Measurements from ENCODE around the gene AURKAIP1. TPM values are rescaled to one million over a fixed set of nuclear protein-coding genes. Genes with fewer than 3 reads are reported as not detected.
"Not testable (repeated sequence)": the region's sequence is repeated elsewhere in the genome, so short reads cannot be mapped to it uniquely, and the experiment has no call there.

AURKAIP1 gene
- total and polyA plus RNA-seq, 4 experiments from 2014 or later = 60.4 to 179 (median 116) TPM

DNA sequence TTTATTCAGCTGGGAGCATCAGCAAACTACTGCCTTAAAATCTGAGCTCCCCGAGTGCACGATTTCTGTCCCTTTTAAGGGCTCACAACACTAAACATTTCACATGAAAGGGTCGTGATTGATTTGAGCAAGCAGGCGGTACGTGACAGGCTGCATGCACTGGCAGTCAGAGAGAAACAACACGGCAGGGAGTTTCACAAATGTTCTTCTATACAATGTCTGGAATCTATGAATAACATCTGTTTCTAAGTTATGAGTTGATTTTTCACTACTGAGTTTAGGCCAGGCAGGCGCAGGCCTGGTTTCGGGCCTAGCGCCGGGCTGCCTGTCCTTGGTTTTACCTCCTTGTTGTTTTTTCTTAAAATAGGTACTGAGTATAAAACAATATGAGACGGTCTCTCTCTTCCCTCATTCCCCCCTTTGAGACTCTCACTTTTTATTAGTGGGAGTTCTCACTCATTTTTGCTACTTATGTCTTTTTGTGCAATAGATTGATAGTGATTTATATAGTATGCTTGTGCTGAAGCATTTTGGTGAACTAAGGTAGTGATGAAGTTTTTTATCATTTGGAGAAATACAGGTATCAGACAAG, 37.4 kb upstream of the AURKAIP1 start:
- Mint-ChIP-seq H3K27ac (peak overlapping the region in 1 of 7 donors; percentile 44), H3K4me1 (peaks cover 6 to 26% (median 12%) of the 10 kb centered on the region in 4 donors)
- CTCF ChIA-PET (ENCODE audit: partially characterized antibody); H3K9me3 Mint-ChIP-seq; H3K27ac ChIP-seq (ENCODE audit: low read depth, low read length); H3K36me3 Mint-ChIP-seq; H3K27me3 ChIP-seq (ENCODE audit: insufficient read depth, low read length); H3K4me3 ChIP-seq (ENCODE audit: low read length in 2 of 2); intact Hi-C loops (cut with micrococcal nuclease); DNase-seq; H3K4me3 Mint-ChIP-seq; POLR2A ChIA-PET (ENCODE audit: partially characterized antibody); H3K9me3 ChIP-seq (ENCODE audit: control insufficient read depth in 1 of 2, low read length in 2 of 2); H3K36me3 ChIP-seq (ENCODE audit: insufficient read depth, low read length); H3K27me3 Mint-ChIP-seq: not testable (repeated sequence)
- H3K4me1 ChIP-seq (ENCODE audit: insufficient read depth, low read length) = peaks cover 16% of the 10 kb centered on the region

DNA sequence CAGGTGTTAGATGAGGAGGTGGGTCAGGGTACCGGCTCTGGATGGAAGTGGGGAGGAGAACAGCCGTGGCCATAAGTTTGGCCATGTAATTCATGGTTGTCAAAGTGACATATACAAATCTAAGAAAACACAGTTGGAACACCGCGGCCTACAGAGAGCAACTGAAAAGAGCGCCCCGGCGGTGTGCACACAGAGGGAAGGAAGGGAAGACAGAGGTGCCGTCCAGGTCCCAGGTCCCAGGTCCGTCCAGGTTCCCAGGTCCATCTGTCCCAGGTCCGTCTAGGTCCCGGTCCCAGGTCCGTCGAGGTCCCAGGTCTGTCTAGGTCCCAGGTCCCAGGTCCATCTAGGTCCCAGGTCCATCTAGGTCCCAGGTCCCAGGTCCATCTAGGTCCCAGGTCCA, 36.6 kb upstream of the AURKAIP1 start:
- H3K9me3 Mint-ChIP-seq = peaks cover 0 to 3% (median 0%) of the 10 kb centered on the region in 8 donors
- ChIA-PET POLR2A (ENCODE audit: partially characterized antibody) (interaction anchor here (1.1 kb wide), 1 partner anchor 9 kb away, joined by 3 read pairs; no protein-coding TSS in a partner anchor), CTCF (ENCODE audit: partially characterized antibody) (no interaction called here)
- H3K36me3 Mint-ChIP-seq = peaks cover 0 to 11% of the 10 kb centered on the region in 2 donors
- no peak overlapping the region for H3K27ac ChIP-seq (ENCODE audit: low read depth, low read length)
- peak overlapping the region in 1 of 8 donors; percentile 33 for H3K4me3 Mint-ChIP-seq
- H3K27me3 ChIP-seq (ENCODE audit: insufficient read depth, low read length) = no peaks in the 10 kb centered on the region
- intact Hi-C loops (cut with micrococcal nuclease) = no loop called here
- H3K4me1 ChIP-seq (ENCODE audit: insufficient read depth, low read length) = peaks cover 16% of the 10 kb centered on the region
- H3K27me3 Mint-ChIP-seq = no peaks in the 10 kb centered on the region
- no peak for DNase-seq
- H3K36me3 ChIP-seq (ENCODE audit: insufficient read depth, low read length) = no peaks in the 10 kb centered on the region
- H3K9me3 ChIP-seq (ENCODE audit: control insufficient read depth in 1 of 2, low read length in 2 of 2) = no peaks in the 10 kb centered on the region
- H3K4me1 Mint-ChIP-seq = peaks cover 9 to 26% (median 16%) of the 10 kb centered on the region in 4 donors
- peak overlapping the region in 4 of 7 donors; percentile 29 to 80 (median 61) for H3K27ac Mint-ChIP-seq
- no peak overlapping the region for H3K4me3 ChIP-seq (ENCODE audit: low read length in 2 of 2)

DNA sequence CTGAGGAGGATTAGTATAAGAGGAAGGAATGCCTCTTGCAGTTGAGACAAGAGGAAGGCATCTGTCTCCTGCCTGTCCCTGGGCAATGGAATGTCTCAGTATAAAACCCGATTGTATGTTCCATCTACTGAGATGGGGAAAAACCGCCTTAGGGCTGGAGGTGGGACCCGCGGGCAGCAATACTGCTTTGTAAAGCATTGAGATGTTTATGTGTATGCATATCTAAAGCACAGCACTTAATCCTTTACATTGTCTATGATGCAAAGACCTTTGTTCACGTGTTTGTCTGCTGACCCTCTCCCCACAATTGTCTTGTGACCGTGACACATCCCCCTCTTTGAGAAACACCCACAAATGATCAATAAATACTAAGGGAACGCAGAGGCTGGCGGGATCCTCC, 35.2 kb upstream of the AURKAIP1 start:
- H3K9me3 ChIP-seq (ENCODE audit: control insufficient read depth in 1 of 2, low read length in 2 of 2); H3K9me3 Mint-ChIP-seq; H3K27me3 Mint-ChIP-seq; H3K27me3 ChIP-seq (ENCODE audit: insufficient read depth, low read length); DNase-seq; intact Hi-C loops (cut with micrococcal nuclease); CTCF ChIA-PET (ENCODE audit: partially characterized antibody); H3K36me3 ChIP-seq (ENCODE audit: insufficient read depth, low read length); H3K27ac ChIP-seq (ENCODE audit: low read depth, low read length); H3K4me3 ChIP-seq (ENCODE audit: low read length in 2 of 2): not testable (repeated sequence)
- peaks cover 29% of the 10 kb centered on the region for H3K4me1 ChIP-seq (ENCODE audit: insufficient read depth, low read length)
- H3K27ac Mint-ChIP-seq = peak overlapping the region in 1 of 7 donors; percentile 70
- peak overlapping the region in 4 of 8 donors; percentile 16 to 68 (median 36) for H3K4me3 Mint-ChIP-seq
- POLR2A ChIA-PET (ENCODE audit: partially characterized antibody) = interaction anchor here (6.1 kb wide), 1 partner anchor 37 kb away, joined by 74 read pairs; the partner anchor contains the start of gene AURKAIP1
- H3K4me1 Mint-ChIP-seq = peaks cover 10 to 40% (median 25%) of the 10 kb centered on the region in 4 donors
- peaks cover 4 to 20% of the 10 kb centered on the region in 2 donors for H3K36me3 Mint-ChIP-seq

DNA sequence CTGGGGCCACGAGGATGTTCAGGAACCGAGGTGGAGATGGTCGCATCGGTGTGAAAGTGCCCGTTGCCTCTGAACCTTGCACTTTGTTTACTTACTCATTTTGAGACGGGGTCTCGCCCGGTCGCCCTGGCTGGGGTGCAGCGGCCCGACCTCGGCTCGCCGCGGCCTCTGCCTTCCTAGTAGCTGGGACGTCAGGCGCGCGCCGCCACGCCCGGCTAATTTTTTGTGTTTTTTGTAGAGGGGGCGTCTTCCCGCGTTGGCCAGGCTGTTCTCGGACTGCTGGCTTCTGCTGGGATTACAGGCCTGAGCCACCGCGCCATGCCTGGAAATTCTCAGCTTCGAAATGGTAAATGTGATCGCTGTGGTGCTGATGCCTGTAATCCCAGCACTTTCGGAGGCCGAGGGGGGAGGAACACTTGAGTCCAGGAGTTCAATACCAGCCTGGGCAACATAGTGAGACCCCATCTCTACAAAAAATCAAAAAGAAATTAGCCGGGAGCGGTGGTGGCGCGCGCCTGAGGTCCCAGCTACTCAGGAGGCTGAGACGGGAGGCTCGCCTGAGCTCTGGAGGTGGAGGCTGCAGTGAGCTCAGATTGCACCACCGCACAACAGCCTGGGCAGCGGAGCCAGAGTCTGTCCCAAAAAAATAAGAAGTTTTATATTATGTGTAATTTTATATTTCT, 32.8 kb upstream of the AURKAIP1 start:
- peak in 1 of 5 donors; percentile 50 for DNase-seq
- peaks cover 0 to 3% (median 0%) of the 10 kb centered on the region in 8 donors for H3K9me3 Mint-ChIP-seq
- H3K36me3 ChIP-seq (ENCODE audit: insufficient read depth, low read length) = peaks cover 19% of the 10 kb centered on the region
- peak overlapping the region; percentile 57 to 88 (median 88) for H3K27ac Mint-ChIP-seq
- H3K4me3 Mint-ChIP-seq = peak overlapping the region; percentile 74 to 96 (median 85)
- intact Hi-C loops (cut with micrococcal nuclease) = loop anchor here (1.0 kb wide), 3 partner anchors 8 to 64 kb away; partner anchors contain the start of genes ATAD3B, AURKAIP1 and CCNL2
- peaks cover 13 to 46% (median 31%) of the 10 kb centered on the region in 4 donors for H3K4me1 Mint-ChIP-seq
- H3K27me3 ChIP-seq (ENCODE audit: insufficient read depth, low read length) = no peaks in the 10 kb centered on the region
- H3K4me1 ChIP-seq (ENCODE audit: insufficient read depth, low read length) = peaks cover 30% of the 10 kb centered on the region
- H3K27ac ChIP-seq (ENCODE audit: low read depth, low read length) = peak overlapping the region; percentile 93
- H3K4me3 ChIP-seq (ENCODE audit: low read length in 2 of 2) = peak overlapping the region; percentile 42 to 95
- H3K27me3 Mint-ChIP-seq = no peaks in the 10 kb centered on the region
- H3K36me3 Mint-ChIP-seq = peaks cover 13 to 32% of the 10 kb centered on the region in 2 donors
- no peaks in the 10 kb centered on the region for H3K9me3 ChIP-seq (ENCODE audit: control insufficient read depth in 1 of 2, low read length in 2 of 2)
- CTCF ChIA-PET (ENCODE audit: partially characterized antibody) = interaction anchor here (0.8 to 1.0 kb wide), 4 partner anchors 8 to 36 kb away, joined by 3 to 4 read pairs (median 4); partner anchors contain the start of gene CCNL2
- POLR2A ChIA-PET (ENCODE audit: partially characterized antibody) = interaction anchor here (0.7 to 6.1 kb wide), 12 partner anchors 9 to 372 kb away, joined by 3 to 74 read pairs (median 3); partner anchors contain the start of genes AURKAIP1, CCNL2 and UBE2J2

DNA sequence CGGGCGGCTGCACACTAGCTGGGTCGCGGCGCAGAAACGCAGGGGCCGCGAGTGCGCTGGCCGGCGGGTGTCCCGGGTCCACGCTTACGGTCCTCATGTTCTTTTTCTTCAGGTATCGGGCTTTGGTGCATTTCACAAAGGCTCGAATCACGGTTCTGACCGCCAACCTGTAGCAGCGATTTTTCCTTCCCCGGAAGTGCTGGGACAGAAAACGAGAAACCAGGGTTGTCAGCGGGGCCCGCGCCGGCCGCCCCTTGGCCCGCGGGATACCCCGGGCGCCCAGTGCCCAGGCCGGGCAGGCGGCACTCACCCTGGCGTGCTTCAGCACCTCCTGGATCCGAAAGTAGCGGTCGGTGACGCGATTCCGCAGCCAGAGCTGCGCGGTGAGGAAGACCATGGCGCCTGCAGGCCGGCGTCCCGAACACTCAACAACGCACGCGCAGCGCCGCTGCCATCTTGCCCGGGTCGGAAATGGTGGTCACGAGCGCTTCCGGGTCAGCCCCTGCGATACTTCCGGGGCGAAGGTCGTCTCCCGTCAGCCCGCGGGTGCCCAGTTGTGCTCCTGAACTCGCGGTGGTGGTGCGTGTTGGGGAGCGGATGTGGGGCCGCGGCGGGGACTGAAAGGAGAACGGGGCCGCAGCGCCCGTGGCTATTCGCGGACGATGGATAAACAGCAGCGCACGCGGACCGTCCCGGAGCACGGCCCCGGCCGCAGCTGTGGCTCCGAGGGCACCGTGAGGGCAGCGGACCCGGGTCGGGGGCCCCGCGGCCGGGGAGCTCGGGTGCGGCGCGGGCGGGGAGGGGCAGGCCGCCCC, 32.0 kb upstream of the AURKAIP1 start, which contains the start of gene MRPL20:
MRPL20 (minus strand) TSS at position 473 of the 815 bp plus-strand sequence; CDS start at position 397, 76 bp downstream.
- H3K4me3 ChIP-seq (ENCODE audit: low read length in 2 of 2) = peak within 1 kb of the TSS; percentile 76 to 95
- Mint-ChIP-seq H3K4me1 (peaks cover 13 to 51% (median 33%) of the 10 kb centered on the region in 4 donors), H3K9me3 (peaks cover 0 to 3% (median 0%) of the 10 kb centered on the region in 8 donors), H3K27me3 (no peaks in the 10 kb centered on the region), H3K36me3 (peaks cover 19 to 37% of the 10 kb centered on the region in 2 donors), H3K4me3 (peak within 1 kb of the TSS; percentile 90 to 96 (median 94)), H3K27ac (peak within 1 kb of the TSS; percentile 80 to 97 (median 95))
- H3K27me3 ChIP-seq (ENCODE audit: insufficient read depth, low read length) = no peaks in the 10 kb centered on the region
- no peaks in the 10 kb centered on the region for H3K9me3 ChIP-seq (ENCODE audit: control insufficient read depth in 1 of 2, low read length in 2 of 2)
- intact Hi-C loops (cut with micrococcal nuclease) = loop anchor here (1.0 kb wide), 3 partner anchors 8 to 64 kb away; partner anchors contain the start of genes ATAD3B, AURKAIP1 and CCNL2
- H3K4me1 ChIP-seq (ENCODE audit: insufficient read depth, low read length) = peaks cover 30% of the 10 kb centered on the region
- ChIA-PET CTCF (ENCODE audit: partially characterized antibody) (interaction anchor here (0.8 to 1.3 kb wide), 4 partner anchors 8 to 35 kb away, joined by 3 to 4 read pairs (median 4); partner anchors contain the start of gene CCNL2), POLR2A (ENCODE audit: partially characterized antibody) (interaction anchor here (0.6 to 6.1 kb wide), 14 partner anchors 8 to 512 kb away, joined by 3 to 74 read pairs (median 3); partner anchors contain the start of genes AURKAIP1, CCNL2 and UBE2J2)
- H3K36me3 ChIP-seq (ENCODE audit: insufficient read depth, low read length) = peaks cover 23% of the 10 kb centered on the region
- H3K27ac ChIP-seq (ENCODE audit: low read depth, low read length) = peak within 1 kb of the TSS; percentile 93
- peak; percentile 93 to 96 (median 95) for DNase-seq

DNA sequence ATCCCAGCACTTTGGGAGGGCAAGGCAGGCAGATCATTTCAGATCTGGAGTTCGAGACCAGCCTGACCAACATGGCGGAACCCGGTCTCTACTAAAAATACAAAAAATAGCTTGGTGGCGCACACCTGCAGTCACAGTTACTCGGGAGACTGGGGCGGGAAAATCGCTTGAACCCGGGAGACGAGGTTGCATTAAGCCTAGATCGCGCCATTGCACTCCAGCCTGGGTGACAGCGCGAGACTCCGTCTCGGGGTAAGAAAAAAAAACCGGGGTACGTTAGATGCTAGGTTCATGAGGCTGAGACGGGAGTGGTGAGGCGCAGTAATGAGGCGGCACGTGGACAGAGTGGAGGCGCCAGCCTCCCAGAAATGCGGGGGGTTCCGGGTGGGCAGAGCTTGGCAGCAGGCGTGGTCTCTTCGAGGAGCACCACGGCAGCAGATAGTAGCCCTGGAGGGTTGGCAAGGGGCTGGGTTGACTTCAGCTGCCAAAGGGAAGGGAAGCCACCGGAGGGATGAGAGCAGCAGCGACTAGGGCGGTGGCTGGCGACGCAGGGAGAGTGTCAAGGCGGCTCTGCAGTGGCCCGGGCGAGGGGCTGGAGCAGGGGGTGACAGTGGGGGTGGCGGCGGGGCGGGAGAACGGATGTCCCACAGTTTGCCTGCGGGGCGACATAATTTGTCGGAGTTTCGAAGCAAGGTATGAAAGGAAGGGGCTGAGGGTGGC, 31.3 kb upstream of the AURKAIP1 start:
- peaks cover 33% of the 10 kb centered on the region for H3K4me1 ChIP-seq (ENCODE audit: insufficient read depth, low read length)
- H3K36me3 ChIP-seq (ENCODE audit: insufficient read depth, low read length) = peaks cover 31% of the 10 kb centered on the region
- ChIA-PET CTCF (ENCODE audit: partially characterized antibody) (interaction anchor here (0.9 to 1.7 kb wide), 4 partner anchors 9 to 35 kb away, joined by 3 to 5 read pairs (median 4); partner anchors contain the start of gene AURKAIP1), POLR2A (ENCODE audit: partially characterized antibody) (interaction anchor here (0.6 to 6.1 kb wide), 8 partner anchors 8 to 512 kb away, joined by 3 to 74 read pairs (median 3); partner anchors contain the start of genes AURKAIP1 and CCNL2)
- Mint-ChIP-seq H3K9me3 (peaks cover 0 to under 1% (median 0%) of the 10 kb centered on the region in 8 donors), H3K27me3 (no peaks in the 10 kb centered on the region), H3K4me1 (peaks cover 12 to 58% (median 38%) of the 10 kb centered on the region in 4 donors), H3K27ac (peak overlapping the region; percentile 80 to 97 (median 93)), H3K36me3 (peaks cover 25 to 44% of the 10 kb centered on the region in 2 donors), H3K4me3 (peak overlapping the region; percentile 90 to 96 (median 94))
- no peak for DNase-seq
- H3K27me3 ChIP-seq (ENCODE audit: insufficient read depth, low read length) = no peaks in the 10 kb centered on the region
- intact Hi-C loops (cut with micrococcal nuclease) = no loop called here
- H3K27ac ChIP-seq (ENCODE audit: low read depth, low read length) = peak overlapping the region; percentile 93
- no peaks in the 10 kb centered on the region for H3K9me3 ChIP-seq (ENCODE audit: control insufficient read depth in 1 of 2, low read length in 2 of 2)
- peak overlapping the region; percentile 76 to 95 for H3K4me3 ChIP-seq (ENCODE audit: low read length in 2 of 2)

All from CD4-positive, alpha-beta memory T cell (primary cell).